ENCODE measurements around the gene HS1BP3. TPM values are rescaled to one million over a fixed set of nuclear protein-coding genes. Genes with fewer than 3 reads are reported as not detected.

The HS1BP3 gene
- total and polyA plus RNA-seq, 9 of the 15 experiments (the other 6 are each of a cell fraction or from before 2014, with no cell fraction given), result 0.41 to 8.3 (median 5.9) TPM

DNA sequence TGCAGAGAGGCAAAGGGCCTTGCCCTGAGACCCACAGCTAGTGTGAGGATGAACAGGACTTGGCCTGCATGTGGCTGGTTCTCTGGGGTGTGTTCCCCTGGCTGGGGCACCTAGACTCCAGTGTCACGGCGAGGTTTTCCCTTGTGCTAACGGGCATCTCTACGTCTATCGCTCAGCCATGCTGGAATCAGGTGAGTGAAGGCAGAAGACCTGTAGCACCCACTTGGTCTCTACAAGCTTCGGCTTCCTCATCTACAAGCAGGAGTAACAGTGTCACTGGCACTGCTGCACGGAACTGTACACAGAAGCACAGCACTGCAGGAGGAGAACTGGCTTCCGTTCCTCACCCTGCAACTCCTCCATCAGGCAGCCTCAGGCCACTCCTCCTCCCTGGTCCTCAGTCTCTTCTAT lies 30.6 kb downstream of the HS1BP3 start:
- peaks cover 19 to 31% of the 10 kb centered on the region in 2 experiments for H3K4me1 ChIP-seq (replicated peaks in 1 of 2; ENCODE audit: control insufficient read depth in 2 of 2, insufficient read depth in 2 of 2, low read length in 2 of 2)
- no TSS peak for BruUV-seq (replicated peaks)
- intact Hi-C loops (cut with micrococcal nuclease), result no loop called here
- ATAC-seq (no peak), FAIRE-seq (no peak), DNase-seq (ENCODE audit: extremely low read depth in 1 of 4, low spot score in 3 of 4) (no peak)
- no peaks in the 10 kb centered on the region for H3K36me3 ChIP-seq (ENCODE audit: control insufficient read depth, insufficient read depth, low read length)
- no peaks in the 10 kb centered on the region for H3K27me3 ChIP-seq (ENCODE audit: control insufficient read depth in 2 of 2, insufficient read depth in 2 of 2, low read length in 2 of 2)
- H3K9me1 ChIP-seq (ENCODE audit: control insufficient read depth, insufficient read depth, low read length), result no peaks in the 10 kb centered on the region
- no peaks in the 10 kb centered on the region for H3K9me3 ChIP-seq (replicated peaks; ENCODE audit: control insufficient read depth, insufficient read depth, low read depth, low read length)
- ChIA-PET POLR2A (interaction anchor here (0.6 to 0.7 kb wide), 2 partner anchors 130 to 239 kb away, joined by 3 read pairs; no protein-coding TSS in a partner anchor), CTCF (ENCODE audit: low intra/inter-chr PET ratio) (no interaction called here)
- H4K20me1 ChIP-seq (replicated peaks; ENCODE audit: control insufficient read depth, insufficient read depth, low read length), result no peaks in the 10 kb centered on the region
- H3K4me2 ChIP-seq (ENCODE audit: insufficient read depth, low read length), result no peak overlapping the region
- no peak overlapping the region for H2AFZ ChIP-seq (ENCODE audit: low read depth, low read length)
- no peak overlapping the region for H3K4me3 ChIP-seq
- 86% methylated on average over 8 of the region's 8 CpGs for WGBS (ENCODE audit: insufficient coverage, low coverage, missing lambda C conversion rate)
- H3K9ac ChIP-seq (ENCODE audit: insufficient read depth in 1 of 2, low read depth in 2 of 2, low read length in 2 of 2), result peak overlapping the region in 1 of 2 experiments; percentile 35; a peak in 1 of 4 replicates
- in situ Hi-C loops (cut with MboI), result no loop called here
- H3K27ac ChIP-seq (ENCODE audit: extremely low read depth, low read depth, low read length), result no peak overlapping the region
- H3K79me2 ChIP-seq (ENCODE audit: control insufficient read depth, insufficient read depth, low read length), result no peaks in the 10 kb centered on the region
- TF ChIP-seq JUND (IDR thresholded peaks at IDR 0.05; ENCODE audit: borderline replicate concordance, low read depth, low read length), result no peak
- no peak for TF ChIP-seq JUND (tag; IDR thresholded peaks at IDR 0.05; ENCODE audit: borderline replicate concordance, low read depth, low read length)
- TF ChIP-seq TAF9B (IDR thresholded peaks at IDR 0.05; ENCODE audit: partially characterized antibody), result no peak
- TF ChIP-seq U2AF1 (optimal IDR thresholded peaks at IDR 0.05; ENCODE audit: low read depth, low read length), result no peak
- TF ChIP-seq MCM5 (IDR thresholded peaks at IDR 0.05; ENCODE audit: low read depth), result no peak
- TF ChIP-seq ZNF561 (CRISPR knock-in tag; conservative IDR thresholded peaks at IDR 0.05), result no peak
- no peak for TF ChIP-seq ZNF512 (tag; IDR thresholded peaks at IDR 0.05)
- TF ChIP-seq MAZ (CRISPR knock-in tag; conservative IDR thresholded peaks at IDR 0.05 in 1 of 2, IDR thresholded peaks at IDR 0.05 in 1 of 2), result no peak
- no peak for TF ChIP-seq ELF4 (CRISPR knock-in tag; IDR thresholded peaks at IDR 0.05)
- no peak for TF ChIP-seq DACH1 (IDR thresholded peaks at IDR 0.05; ENCODE audit: partially characterized antibody)
- no peak for TF ChIP-seq YY1 (IDR thresholded peaks at IDR 0.05; ENCODE audit: borderline replicate concordance in 1 of 3, control insufficient read depth in 1 of 3, extremely low read depth in 1 of 3, insufficient read depth in 3 of 3, insufficient read length in 1 of 3, insufficient replicate concordance in 2 of 3, low read depth in 1 of 3, low read length in 2 of 3)
- TF ChIP-seq TRIM25 (IDR thresholded peaks at IDR 0.05; ENCODE audit: borderline replicate concordance), result no peak
- TF ChIP-seq DEAF1 (CRISPR knock-in tag; IDR thresholded peaks at IDR 0.05), result no peak
- TF ChIP-seq BACH1 (tag; IDR thresholded peaks at IDR 0.05), result no peak
- TF ChIP-seq ATF1 (CRISPR knock-in tag; IDR thresholded peaks at IDR 0.05), result no peak
- no peak for TF ChIP-seq ATF1 (tag; IDR thresholded peaks at IDR 0.05)
- TF ChIP-seq SMAD4 (CRISPR knock-in tag; conservative IDR thresholded peaks at IDR 0.05), result no peak
- no peak for TF ChIP-seq STAT5A (IDR thresholded peaks at IDR 0.05; ENCODE audit: borderline replicate concordance, low read length)
- TF ChIP-seq KAT8 (IDR thresholded peaks at IDR 0.05; ENCODE audit: low read depth), result no peak
